ENCODE results near the gene DNASE1L1. TPM values are rescaled to one million over a fixed set of nuclear protein-coding genes. Genes with fewer than 3 reads are reported as not detected.

Gene DNASE1L1
- total and polyA plus RNA-seq, 2 of the 13 experiments (the other 11 are each of a cell fraction or from before 2014, with no cell fraction given), result 4.7 to 12.3 TPM

DNA sequence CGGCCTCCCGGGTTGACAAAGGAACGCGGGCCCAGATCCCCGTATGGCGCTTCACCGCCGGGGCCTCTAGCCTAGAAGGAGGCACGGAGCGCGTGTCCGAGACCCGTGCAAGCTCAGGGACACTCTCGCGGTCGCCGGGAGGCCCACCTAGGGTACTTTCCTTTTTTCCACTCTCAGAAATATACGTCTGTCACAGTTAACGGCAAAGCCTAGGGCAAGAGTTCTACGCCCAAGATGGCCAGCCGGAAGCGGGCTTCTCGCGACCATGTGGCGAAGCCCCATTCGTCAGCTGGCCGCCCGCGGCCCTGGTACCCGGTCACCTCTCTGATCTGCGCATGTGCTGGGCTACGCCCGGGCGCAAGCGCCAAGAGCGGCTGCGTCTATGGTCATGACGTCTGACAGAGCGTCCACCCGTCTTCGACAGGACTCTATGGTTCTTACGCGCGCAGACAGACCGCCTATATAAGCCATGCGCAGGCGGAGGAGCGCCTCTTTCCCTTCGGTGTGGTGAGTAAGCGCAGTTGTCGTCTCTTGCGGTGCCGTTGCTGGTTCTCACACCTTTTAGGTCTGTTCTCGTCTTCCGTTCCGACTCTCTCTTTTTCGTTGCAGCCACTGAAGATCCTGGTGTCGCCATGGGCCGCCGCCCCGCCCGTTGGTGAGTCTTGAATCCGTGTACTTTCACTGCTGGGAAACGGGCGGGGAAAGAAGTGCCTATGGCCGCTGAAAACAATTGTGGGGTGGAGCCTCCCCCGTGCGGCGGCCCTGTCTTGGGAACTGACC lies 11.0 kb downstream of the DNASE1L1 start, which contains the start of gene RPL10 (continued):
- TF ChIP-seq ZNF644 (CRISPR knock-in tag; IDR thresholded peaks at IDR 0.05; ENCODE audit: low read depth) (no peak), FOXK1 (CRISPR knock-in tag; IDR thresholded peaks at IDR 0.05; ENCODE audit: borderline replicate concordance, low read depth) (peak; percentile 55; the same call in 1 of the 2 replicates), CEBPB (IDR thresholded peaks at IDR 0.05; ENCODE audit: borderline replicate concordance, low read depth, low read length) (no peak), HNRNPK (IDR thresholded peaks at IDR 0.05; ENCODE audit: low read depth, low read length, poor library complexity, severe bottlenecking) (no peak), JUN (CRISPR knock-in tag; IDR thresholded peaks at IDR 0.05) (no peak), MAFF (IDR thresholded peaks at IDR 0.05; ENCODE audit: low read depth, low read length) (no peak), ZNF3 (CRISPR knock-in tag; IDR thresholded peaks at IDR 0.05) (no peak), SKI (IDR thresholded peaks at IDR 0.05; ENCODE audit: partially characterized antibody) (no peak), RFXANK (CRISPR knock-in tag; IDR thresholded peaks at IDR 0.05) (no peak), HNRNPL (IDR thresholded peaks at IDR 0.05; ENCODE audit: low read depth, low read length) (peak; percentile 58; the same call in 1 of the 2 replicates), ZNF253 (CRISPR knock-in tag; IDR thresholded peaks at IDR 0.05; ENCODE audit: borderline replicate concordance) (no peak), PLRG1 (conservative IDR thresholded peaks at IDR 0.05) (no peak), RFX3 (CRISPR knock-in tag; IDR thresholded peaks at IDR 0.05) (0 out of 2 replicates have a peak, but pooled peaks have one; percentile 13), ZNF816 (CRISPR knock-in tag; IDR thresholded peaks at IDR 0.05; ENCODE audit: borderline replicate concordance) (no peak), NCOA1 (CRISPR knock-in tag; IDR thresholded peaks at IDR 0.05) (no peak), THYN1 (CRISPR knock-in tag; IDR thresholded peaks at IDR 0.05; ENCODE audit: borderline replicate concordance, low read depth) (no peak), ZNF350 (CRISPR knock-in tag; IDR thresholded peaks at IDR 0.05; ENCODE audit: borderline replicate concordance, low read depth) (no peak), ZFP36L1 (CRISPR knock-in tag; IDR thresholded peaks at IDR 0.05) (no peak)
- TF ChIP-seq, protein P1, sequence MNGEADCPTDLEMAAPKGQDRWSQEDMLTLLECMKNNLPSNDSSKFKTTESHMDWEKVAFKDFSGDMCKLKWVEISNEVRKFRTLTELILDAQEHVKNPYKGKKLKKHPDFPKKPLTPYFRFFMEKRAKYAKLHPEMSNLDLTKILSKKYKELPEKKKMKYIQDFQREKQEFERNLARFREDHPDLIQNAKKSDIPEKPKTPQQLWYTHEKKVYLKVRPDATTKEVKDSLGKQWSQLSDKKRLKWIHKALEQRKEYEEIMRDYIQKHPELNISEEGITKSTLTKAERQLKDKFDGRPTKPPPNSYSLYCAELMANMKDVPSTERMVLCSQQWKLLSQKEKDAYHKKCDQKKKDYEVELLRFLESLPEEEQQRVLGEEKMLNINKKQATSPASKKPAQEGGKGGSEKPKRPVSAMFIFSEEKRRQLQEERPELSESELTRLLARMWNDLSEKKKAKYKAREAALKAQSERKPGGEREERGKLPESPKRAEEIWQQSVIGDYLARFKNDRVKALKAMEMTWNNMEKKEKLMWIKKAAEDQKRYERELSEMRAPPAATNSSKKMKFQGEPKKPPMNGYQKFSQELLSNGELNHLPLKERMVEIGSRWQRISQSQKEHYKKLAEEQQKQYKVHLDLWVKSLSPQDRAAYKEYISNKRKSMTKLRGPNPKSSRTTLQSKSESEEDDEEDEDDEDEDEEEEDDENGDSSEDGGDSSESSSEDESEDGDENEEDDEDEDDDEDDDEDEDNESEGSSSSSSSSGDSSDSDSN (CRISPR knock-in tag; IDR thresholded peaks at IDR 0.05), result peak; percentile 41
- TF ChIP-seq, protein P2, sequence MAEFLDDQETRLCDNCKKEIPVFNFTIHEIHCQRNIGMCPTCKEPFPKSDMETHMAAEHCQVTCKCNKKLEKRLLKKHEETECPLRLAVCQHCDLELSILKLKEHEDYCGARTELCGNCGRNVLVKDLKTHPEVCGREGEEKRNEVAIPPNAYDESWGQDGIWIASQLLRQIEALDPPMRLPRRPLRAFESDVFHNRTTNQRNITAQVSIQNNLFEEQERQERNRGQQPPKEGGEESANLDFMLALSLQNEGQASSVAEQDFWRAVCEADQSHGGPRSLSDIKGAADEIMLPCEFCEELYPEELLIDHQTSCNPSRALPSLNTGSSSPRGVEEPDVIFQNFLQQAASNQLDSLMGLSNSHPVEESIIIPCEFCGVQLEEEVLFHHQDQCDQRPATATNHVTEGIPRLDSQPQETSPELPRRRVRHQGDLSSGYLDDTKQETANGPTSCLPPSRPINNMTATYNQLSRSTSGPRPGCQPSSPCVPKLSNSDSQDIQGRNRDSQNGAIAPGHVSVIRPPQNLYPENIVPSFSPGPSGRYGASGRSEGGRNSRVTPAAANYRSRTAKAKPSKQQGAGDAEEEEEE (CRISPR knock-in tag; IDR thresholded peaks at IDR 0.05; ENCODE audit: borderline replicate concordance), result no peak
- TF ChIP-seq, protein P3, sequence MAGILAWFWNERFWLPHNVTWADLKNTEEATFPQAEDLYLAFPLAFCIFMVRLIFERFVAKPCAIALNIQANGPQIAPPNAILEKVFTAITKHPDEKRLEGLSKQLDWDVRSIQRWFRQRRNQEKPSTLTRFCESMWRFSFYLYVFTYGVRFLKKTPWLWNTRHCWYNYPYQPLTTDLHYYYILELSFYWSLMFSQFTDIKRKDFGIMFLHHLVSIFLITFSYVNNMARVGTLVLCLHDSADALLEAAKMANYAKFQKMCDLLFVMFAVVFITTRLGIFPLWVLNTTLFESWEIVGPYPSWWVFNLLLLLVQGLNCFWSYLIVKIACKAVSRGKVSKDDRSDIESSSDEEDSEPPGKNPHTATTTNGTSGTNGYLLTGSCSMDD (CRISPR knock-in tag; IDR thresholded peaks at IDR 0.05), result no peak
- TF ChIP-seq, protein P4, sequence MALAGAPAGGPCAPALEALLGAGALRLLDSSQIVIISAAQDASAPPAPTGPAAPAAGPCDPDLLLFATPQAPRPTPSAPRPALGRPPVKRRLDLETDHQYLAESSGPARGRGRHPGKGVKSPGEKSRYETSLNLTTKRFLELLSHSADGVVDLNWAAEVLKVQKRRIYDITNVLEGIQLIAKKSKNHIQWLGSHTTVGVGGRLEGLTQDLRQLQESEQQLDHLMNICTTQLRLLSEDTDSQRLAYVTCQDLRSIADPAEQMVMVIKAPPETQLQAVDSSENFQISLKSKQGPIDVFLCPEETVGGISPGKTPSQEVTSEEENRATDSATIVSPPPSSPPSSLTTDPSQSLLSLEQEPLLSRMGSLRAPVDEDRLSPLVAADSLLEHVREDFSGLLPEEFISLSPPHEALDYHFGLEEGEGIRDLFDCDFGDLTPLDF (CRISPR knock-in tag; IDR thresholded peaks at IDR 0.05), result no peak; the same call in 1 of the 2 replicates

All from HepG2 (cell line).